ENCODE results near the gene ZNF212. TPM values are rescaled to one million over a fixed set of nuclear protein-coding genes. Genes with fewer than 3 reads are reported as not detected.

Gene ZNF212
- polyA plus RNA-seq, 1 donor from 2014 or later: 12.2 TPM

DNA sequence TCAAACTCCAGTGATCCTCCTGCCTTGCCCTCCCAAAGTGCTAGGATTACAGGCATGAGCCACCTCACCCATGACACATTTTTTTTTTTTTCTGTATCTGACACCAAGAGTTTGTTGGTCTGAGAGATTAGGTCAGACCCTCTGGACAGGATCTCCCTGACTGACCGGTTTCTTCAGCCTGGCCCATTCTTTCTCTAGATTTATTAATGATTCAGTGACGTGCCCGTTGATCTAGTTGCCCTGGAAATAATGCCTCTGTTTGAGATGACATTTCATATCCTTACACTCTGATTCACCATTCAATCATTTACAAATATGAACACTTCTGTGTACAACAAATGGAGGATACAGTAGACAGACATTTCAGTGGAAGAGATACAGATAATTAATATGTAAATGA, 1.4 kb upstream of the ZNF212 start:
- H3K9ac ChIP-seq (ENCODE audit: low read length): no peak overlapping the region
- H3K4me2 ChIP-seq (ENCODE audit: low read length): no peak overlapping the region
- H2AFZ ChIP-seq (ENCODE audit: low read depth, low read length): no peak overlapping the region
- H3K27ac ChIP-seq (ENCODE audit: low read length): no peak overlapping the region
- H3K9me3 ChIP-seq (ENCODE audit: low read length): no peaks in the 10 kb centered on the region
- no peak overlapping the region for H3K4me3 ChIP-seq (ENCODE audit: low read length)
- no peaks in the 10 kb centered on the region for H3K27me3 ChIP-seq (ENCODE audit: insufficient read depth, low read depth, low read length)
- peaks cover 16% of the 10 kb centered on the region for H3K79me2 ChIP-seq (replicated peaks; ENCODE audit: insufficient read depth, low read length)
- H4K20me1 ChIP-seq (ENCODE audit: insufficient read depth): no peaks in the 10 kb centered on the region
- H3K36me3 ChIP-seq (ENCODE audit: insufficient read depth, low read length): no peaks in the 10 kb centered on the region
- H3F3A ChIP-seq (ENCODE audit: insufficient read depth, low read length, poor library complexity, severe bottlenecking): no peaks in the 10 kb centered on the region
- H3K9me2 ChIP-seq (ENCODE audit: insufficient read depth, low read length): no peaks in the 10 kb centered on the region
- TF ChIP-seq EZH2 (IDR thresholded peaks at IDR 0.05; ENCODE audit: borderline replicate concordance, insufficient read depth, low read length, poor library complexity, severe bottlenecking) (no peak), EP300 (conservative IDR thresholded peaks at IDR 0.05; ENCODE audit: poor library complexity, severe bottlenecking) (no peak), RAD21 (conservative IDR thresholded peaks at IDR 0.05) (no peak), SMC3 (conservative IDR thresholded peaks at IDR 0.05; ENCODE audit: poor library complexity) (no peak), POLR2AphosphoS5 (IDR thresholded peaks at IDR 0.05) (no peak), TAF1 (IDR thresholded peaks at IDR 0.05; ENCODE audit: low read depth) (no peak), MXI1 (conservative IDR thresholded peaks at IDR 0.05; ENCODE audit: poor library complexity, severe bottlenecking) (no peak)
- TF ChIP-seq, protein P1, sequence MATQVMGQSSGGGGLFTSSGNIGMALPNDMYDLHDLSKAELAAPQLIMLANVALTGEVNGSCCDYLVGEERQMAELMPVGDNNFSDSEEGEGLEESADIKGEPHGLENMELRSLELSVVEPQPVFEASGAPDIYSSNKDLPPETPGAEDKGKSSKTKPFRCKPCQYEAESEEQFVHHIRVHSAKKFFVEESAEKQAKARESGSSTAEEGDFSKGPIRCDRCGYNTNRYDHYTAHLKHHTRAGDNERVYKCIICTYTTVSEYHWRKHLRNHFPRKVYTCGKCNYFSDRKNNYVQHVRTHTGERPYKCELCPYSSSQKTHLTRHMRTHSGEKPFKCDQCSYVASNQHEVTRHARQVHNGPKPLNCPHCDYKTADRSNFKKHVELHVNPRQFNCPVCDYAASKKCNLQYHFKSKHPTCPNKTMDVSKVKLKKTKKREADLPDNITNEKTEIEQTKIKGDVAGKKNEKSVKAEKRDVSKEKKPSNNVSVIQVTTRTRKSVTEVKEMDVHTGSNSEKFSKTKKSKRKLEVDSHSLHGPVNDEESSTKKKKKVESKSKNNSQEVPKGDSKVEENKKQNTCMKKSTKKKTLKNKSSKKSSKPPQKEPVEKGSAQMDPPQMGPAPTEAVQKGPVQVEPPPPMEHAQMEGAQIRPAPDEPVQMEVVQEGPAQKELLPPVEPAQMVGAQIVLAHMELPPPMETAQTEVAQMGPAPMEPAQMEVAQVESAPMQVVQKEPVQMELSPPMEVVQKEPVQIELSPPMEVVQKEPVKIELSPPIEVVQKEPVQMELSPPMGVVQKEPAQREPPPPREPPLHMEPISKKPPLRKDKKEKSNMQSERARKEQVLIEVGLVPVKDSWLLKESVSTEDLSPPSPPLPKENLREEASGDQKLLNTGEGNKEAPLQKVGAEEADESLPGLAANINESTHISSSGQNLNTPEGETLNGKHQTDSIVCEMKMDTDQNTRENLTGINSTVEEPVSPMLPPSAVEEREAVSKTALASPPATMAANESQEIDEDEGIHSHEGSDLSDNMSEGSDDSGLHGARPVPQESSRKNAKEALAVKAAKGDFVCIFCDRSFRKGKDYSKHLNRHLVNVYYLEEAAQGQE (IDR thresholded peaks at IDR 0.05; ENCODE audit: borderline replicate concordance): no peak
- TF ChIP-seq, protein P2, sequence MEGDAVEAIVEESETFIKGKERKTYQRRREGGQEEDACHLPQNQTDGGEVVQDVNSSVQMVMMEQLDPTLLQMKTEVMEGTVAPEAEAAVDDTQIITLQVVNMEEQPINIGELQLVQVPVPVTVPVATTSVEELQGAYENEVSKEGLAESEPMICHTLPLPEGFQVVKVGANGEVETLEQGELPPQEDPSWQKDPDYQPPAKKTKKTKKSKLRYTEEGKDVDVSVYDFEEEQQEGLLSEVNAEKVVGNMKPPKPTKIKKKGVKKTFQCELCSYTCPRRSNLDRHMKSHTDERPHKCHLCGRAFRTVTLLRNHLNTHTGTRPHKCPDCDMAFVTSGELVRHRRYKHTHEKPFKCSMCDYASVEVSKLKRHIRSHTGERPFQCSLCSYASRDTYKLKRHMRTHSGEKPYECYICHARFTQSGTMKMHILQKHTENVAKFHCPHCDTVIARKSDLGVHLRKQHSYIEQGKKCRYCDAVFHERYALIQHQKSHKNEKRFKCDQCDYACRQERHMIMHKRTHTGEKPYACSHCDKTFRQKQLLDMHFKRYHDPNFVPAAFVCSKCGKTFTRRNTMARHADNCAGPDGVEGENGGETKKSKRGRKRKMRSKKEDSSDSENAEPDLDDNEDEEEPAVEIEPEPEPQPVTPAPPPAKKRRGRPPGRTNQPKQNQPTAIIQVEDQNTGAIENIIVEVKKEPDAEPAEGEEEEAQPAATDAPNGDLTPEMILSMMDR (IDR thresholded peaks at IDR 0.05; ENCODE audit: poor library complexity, severe bottlenecking): no peak

DNA sequence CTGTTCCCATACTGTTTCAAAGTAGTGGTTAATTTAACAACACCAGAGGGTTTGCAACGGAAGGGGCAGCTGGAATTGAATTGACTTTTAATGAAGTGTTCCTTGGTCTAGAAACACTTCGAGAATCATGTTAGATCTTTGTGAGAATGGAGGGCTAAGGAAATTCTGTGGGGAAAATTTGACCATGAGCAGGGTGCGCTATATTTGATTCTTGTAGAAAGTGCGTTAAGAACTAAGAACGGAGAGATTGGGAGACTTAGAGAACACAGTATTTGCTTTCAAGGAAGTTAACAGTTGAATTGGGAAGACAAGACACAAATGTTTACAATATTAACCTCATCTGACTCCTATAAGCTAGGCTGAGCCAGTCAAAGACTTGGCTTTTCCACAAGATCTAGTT, 1.2 kb downstream of the ZNF212 start:
- no peak overlapping the region for H2AFZ ChIP-seq (ENCODE audit: low read depth, low read length)

More for the DNA sequence above, 1.2 kb downstream of the ZNF212 start:
- Histone ChIP-seq H3K36me3 (ENCODE audit: insufficient read depth, low read length) (no peaks in the 10 kb centered on the region), H3K4me3 (ENCODE audit: low read length) (peak overlapping the region; percentile 96), H3K4me2 (ENCODE audit: low read length) (peak overlapping the region; percentile 44), H3K79me2 (replicated peaks; ENCODE audit: insufficient read depth, low read length) (peaks cover 22% of the 10 kb centered on the region), H4K20me1 (ENCODE audit: insufficient read depth) (no peaks in the 10 kb centered on the region), H3K27me3 (ENCODE audit: insufficient read depth, low read depth, low read length) (no peaks in the 10 kb centered on the region), H3K9me2 (ENCODE audit: insufficient read depth, low read length) (no peaks in the 10 kb centered on the region), H3K9me3 (ENCODE audit: low read length) (no peaks in the 10 kb centered on the region), H3F3A (ENCODE audit: insufficient read depth, low read length, poor library complexity, severe bottlenecking) (no peaks in the 10 kb centered on the region), H3K9ac (ENCODE audit: low read length) (peak overlapping the region; percentile 85), H3K27ac (ENCODE audit: low read length) (no peak overlapping the region)
- TF ChIP-seq MXI1 (conservative IDR thresholded peaks at IDR 0.05; ENCODE audit: poor library complexity, severe bottlenecking): no peak
- no peak for TF ChIP-seq TAF1 (IDR thresholded peaks at IDR 0.05; ENCODE audit: low read depth)
- no peak for TF ChIP-seq RAD21 (conservative IDR thresholded peaks at IDR 0.05)
- no peak for TF ChIP-seq EZH2 (IDR thresholded peaks at IDR 0.05; ENCODE audit: borderline replicate concordance, insufficient read depth, low read length, poor library complexity, severe bottlenecking)
- no peak for TF ChIP-seq EP300 (conservative IDR thresholded peaks at IDR 0.05; ENCODE audit: poor library complexity, severe bottlenecking)
- TF ChIP-seq SMC3 (conservative IDR thresholded peaks at IDR 0.05; ENCODE audit: poor library complexity): no peak
- TF ChIP-seq, protein P1 (IDR thresholded peaks at IDR 0.05; ENCODE audit: borderline replicate concordance): no peak
- no peak for TF ChIP-seq POLR2AphosphoS5 (IDR thresholded peaks at IDR 0.05)
- TF ChIP-seq, protein P2 (IDR thresholded peaks at IDR 0.05; ENCODE audit: poor library complexity, severe bottlenecking): no peak

Data from neural cell (in vitro differentiated cells).